ENCODE measurements around the gene USP17L20.
"Not testable (repeated sequence)": the region's sequence is repeated elsewhere in the genome, so short reads cannot be mapped to it uniquely, and the experiment has no call there.

Gene USP17L20

GRCh38 chr4:9257824-9258223, at the start of gene USP17L20:
USP17L20 (plus strand) TSS chr4:9258124; CDS start chr4:9258124, 0 bp downstream.
- H3K27ac ChIP-seq, H3K4me3 ChIP-seq: not testable (repeated sequence)

DNA sequence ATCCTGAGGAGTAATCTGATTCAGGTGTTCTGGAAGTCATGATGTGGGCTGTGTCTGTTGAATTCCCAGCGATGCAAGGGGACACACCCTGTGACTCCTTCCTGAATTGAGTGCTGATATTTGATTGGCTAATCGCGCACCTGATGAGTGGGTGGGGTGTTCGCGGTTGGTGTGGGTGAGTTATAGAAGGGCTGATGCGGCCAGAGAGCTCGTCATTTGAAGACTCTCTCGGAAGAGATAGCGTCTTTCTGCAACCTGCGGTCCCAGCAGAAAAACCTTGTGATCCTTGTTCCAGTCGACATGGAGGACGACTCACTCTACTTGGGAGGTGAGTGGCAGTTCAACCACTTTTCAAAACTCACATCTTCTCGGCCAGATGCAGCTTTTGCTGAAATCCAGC, 47.6 kb upstream of the USP17L20 start, which contains the start of gene USP17L10:
TSS of gene USP17L10 (plus strand) at position 301 of the 400 bp plus-strand sequence. CDS start at position 301, 0 bp downstream.
- not testable (repeated sequence) for H3K27ac ChIP-seq, H3K4me3 ChIP-seq

- H3K27ac ChIP-seq, H3K4me3 ChIP-seq: not testable (repeated sequence)
Measured at GRCh38 chr4:9214701-9215100, 43.2 kb upstream of the USP17L20 start.

- H3K27ac ChIP-seq, H3K4me3 ChIP-seq: not testable (repeated sequence)
Measured at GRCh38 chr4:9215105-9215504, 42.8 kb upstream of the USP17L20 start, which contains the start of gene USP17L11. USP17L11 (plus strand) TSS chr4:9215405; CDS start chr4:9215405, 0 bp downstream.

DNA sequence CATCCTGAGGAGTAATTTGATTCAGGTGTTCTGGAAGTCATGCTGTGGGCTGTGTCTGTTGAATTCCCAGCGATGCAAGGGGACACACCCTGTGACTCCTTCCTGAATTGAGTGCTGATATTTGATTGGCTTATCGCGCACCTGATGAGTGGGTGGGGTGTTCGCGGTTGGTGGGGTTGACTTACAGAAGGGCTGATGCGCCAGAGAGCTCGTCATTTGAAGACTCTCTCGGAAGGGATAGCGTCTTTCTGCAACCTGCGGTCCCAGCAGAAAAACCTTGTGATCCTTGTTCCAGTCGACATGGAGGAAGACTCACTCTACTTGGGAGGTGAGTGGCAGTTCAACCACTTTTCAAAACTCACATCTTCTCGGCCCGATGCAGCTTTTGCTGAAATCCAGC, 38.1 kb upstream of the USP17L20 start, which contains the start of gene USP17L12:
TSS of gene USP17L12 (plus strand) at position 301 of the 400 bp plus-strand sequence. CDS start at position 301, 0 bp downstream.
- not testable (repeated sequence) for H3K4me3 ChIP-seq, H3K27ac ChIP-seq

DNA sequence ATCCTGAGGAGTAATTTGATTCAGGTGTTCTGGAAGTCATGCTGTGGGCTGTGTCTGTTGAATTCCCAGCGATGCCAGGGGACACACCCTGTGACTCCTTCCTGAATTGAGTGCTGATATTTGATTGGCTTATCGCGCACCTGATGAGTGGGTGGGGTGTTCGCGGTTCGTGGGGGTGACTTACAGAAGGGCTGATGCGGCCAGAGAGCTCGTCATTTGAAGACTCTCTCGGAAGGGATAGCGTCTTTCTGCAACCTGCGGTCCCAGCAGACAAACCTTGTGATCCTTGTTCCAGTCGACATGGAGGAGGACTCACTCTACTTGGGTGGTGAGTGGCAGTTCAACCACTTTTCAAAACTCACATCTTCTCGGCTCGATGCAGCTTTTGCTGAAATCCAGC, 33.3 kb upstream of the USP17L20 start, which contains the start of gene USP17L13:
TSS of gene USP17L13 (plus strand) at position 301 of the 400 bp plus-strand sequence. CDS start at position 301, 0 bp downstream.
- not testable (repeated sequence) for H3K27ac ChIP-seq, H3K4me3 ChIP-seq

DNA sequence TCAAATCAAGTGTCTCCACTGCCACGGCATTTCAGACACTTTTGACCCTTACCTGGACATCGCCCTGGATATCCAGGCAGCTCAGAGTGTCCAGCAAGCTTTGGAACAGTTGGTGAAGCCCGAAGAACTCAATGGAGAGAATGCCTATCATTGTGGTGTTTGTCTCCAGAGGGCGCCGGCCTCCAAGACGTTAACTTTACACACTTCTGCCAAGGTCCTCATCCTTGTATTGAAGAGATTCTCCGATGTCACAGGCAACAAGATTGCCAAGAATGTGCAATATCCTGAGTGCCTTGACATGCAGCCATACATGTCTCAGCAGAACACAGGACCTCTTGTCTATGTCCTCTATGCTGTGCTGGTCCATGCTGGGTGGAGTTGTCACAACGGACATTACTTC, 27.7 kb upstream of the USP17L20 start:
- H3K4me3 ChIP-seq, H3K27ac ChIP-seq: not testable (repeated sequence)

DNA sequence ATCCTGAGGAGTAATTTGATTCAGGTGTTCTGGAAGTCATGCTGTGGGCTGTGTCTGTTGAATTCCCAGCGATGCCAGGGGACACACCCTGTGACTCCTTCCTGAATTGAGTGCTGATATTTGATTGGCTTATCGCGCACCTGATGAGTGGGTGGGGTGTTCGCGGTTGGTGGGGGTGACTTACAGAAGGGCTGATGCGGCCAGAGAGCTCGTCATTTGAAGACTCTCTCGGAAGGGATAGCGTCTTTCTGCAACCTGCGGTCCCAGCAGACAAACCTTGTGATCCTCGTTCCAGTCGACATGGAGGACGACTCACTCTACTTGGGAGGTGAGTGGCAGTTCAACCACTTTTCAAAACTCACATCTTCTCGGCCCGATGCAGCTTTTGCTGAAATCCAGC, 23.8 kb upstream of the USP17L20 start, which contains the start of gene USP17L15:
TSS of gene USP17L15 (plus strand) at position 301 of the 400 bp plus-strand sequence. CDS start at position 301, 0 bp downstream.
- not testable (repeated sequence) for H3K4me3 ChIP-seq, H3K27ac ChIP-seq

DNA sequence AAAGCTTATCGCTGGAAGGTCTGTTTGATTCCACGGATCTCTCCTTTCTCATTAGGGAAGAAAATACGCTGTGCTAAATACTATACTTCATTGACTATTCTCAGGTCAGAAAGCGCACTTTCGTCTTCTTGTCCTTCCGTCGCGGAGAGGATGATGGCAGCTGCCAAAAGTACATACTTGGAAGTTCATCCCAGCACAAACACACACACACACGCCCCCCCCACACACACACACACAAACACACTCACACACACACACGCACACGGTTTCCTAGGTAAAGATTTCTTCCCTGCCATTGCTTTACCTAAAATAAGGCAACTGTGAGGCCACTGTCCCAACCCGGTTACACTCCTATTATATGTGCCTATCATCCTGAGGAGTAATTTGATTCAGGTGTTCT, 19.5 kb upstream of the USP17L20 start:
- not testable (repeated sequence) for H3K4me3 ChIP-seq, H3K27ac ChIP-seq

DNA sequence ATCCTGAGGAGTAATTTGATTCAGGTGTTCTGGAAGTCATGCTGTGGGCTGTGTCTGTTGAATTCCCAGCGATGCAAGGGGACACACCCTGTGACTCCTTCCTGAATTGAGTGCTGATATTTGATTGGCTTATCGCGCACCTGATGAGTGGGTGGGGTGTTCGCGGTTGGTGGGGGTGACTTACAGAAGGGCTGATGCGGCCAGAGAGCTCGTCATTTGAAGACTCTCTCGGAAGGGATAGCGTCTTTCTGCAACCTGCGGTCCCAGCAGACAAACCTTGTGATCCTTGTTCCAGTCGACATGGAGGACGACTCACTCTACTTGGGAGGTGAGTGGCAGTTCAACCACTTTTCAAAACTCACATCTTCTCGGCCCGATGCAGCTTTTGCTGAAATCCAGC, 14.3 kb upstream of the USP17L20 start, which contains the start of gene USP17L17:
TSS of gene USP17L17 (plus strand) at position 301 of the 400 bp plus-strand sequence. CDS start at position 301, 0 bp downstream.
- not testable (repeated sequence) for H3K4me3 ChIP-seq, H3K27ac ChIP-seq

DNA sequence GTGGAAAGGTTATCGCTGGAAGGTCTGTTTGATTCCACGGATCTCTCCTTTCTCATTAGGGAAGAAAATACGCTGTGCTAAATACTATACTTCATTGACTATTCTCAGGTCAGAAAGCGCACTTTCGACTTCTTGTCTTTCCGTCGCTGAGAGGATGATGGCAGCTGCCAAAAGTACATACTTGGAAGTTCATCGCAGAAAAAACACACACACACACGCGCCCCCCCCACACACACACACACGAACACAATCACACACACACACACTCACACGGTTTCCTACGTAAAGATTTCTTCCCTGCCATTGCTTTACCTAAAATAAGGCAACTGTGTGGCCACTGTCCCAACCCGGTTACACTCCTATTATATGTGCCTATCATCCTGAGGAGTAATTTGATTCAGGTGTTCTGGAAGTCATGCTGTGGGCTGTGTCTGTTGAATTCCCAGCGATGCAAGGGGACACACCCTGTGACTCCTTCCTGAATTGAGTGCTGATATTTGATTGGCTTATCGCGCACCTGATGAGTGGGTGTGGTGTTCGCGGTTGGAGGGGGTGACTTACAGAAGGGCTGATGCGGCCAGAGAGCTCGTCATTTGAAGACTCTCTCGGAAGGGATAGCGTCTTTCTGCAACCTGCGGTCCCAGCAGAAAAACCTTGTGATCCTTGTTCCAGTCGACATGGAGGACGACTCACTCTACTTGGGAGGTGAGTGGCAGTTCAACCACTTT, 9.8 kb upstream of the USP17L20 start, which contains the start of gene USP17L18:
TSS of gene USP17L18 (plus strand) at position 678 of the 728 bp plus-strand sequence. CDS start at position 678, 0 bp downstream.
- H3K27ac ChIP-seq, H3K4me3 ChIP-seq: not testable (repeated sequence)

GRCh38 chr4:9253078-9253477, 4.8 kb upstream of the USP17L20 start, which contains the start of gene USP17L19:
USP17L19 (plus strand) TSS chr4:9253378; CDS start chr4:9253378, 0 bp downstream.
- not testable (repeated sequence) for H3K4me3 ChIP-seq, H3K27ac ChIP-seq

DNA sequence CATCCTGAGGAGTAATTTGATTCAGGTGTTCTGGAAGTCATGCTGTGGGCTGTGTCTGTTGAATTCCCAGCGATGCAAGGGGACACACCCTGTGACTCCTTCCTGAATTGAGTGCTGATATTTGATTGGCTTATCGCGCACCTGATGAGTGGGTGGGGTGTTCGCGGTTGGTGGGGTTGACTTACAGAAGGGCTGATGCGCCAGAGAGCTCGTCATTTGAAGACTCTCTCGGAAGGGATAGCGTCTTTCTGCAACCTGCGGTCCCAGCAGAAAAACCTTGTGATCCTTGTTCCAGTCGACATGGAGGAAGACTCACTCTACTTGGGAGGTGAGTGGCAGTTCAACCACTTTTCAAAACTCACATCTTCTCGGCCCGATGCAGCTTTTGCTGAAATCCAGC, 4.6 kb downstream of the USP17L20 start, which contains the start of gene USP17L21:
TSS of gene USP17L21 (plus strand) at position 301 of the 400 bp plus-strand sequence. CDS start at position 301, 0 bp downstream.
- not testable (repeated sequence) for H3K27ac ChIP-seq

DNA sequence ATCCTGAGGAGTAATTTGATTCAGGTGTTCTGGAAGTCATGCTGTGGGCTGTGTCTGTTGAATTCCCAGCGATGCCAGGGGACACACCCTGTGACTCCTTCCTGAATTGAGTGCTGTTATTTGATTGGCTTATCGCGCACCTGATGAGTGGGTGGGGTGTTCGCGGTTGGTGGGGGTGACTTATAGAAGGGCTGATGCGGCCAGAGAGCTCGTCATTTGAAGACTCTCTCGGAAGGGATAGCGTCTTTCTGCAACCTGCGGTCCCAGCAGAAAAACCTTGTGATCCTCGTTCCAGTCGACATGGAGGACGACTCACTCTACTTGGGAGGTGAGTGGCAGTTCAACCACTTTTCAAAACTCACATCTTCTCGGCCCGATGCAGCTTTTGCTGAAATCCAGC, 9.4 kb downstream of the USP17L20 start, which contains the start of gene USP17L22:
TSS of gene USP17L22 (plus strand) at position 301 of the 400 bp plus-strand sequence. CDS start at position 301, 0 bp downstream.
- H3K27ac ChIP-seq, H3K4me3 ChIP-seq: not testable (repeated sequence)

More for the DNA sequence above, 4.6 kb downstream of the USP17L20 start, which contains the start of gene USP17L21:
- not testable (repeated sequence) for H3K4me3 ChIP-seq

- not testable (repeated sequence) for H3K27ac ChIP-seq, H3K4me3 ChIP-seq
Measured at GRCh38 chr4:9271719-9272118, 13.8 kb downstream of the USP17L20 start.

Measured in skin epidermis (tissue), 12 donors.